KOPT-K1 (cell line): ENCODE data around the gene MLANA.

Experiments used
- H3K27ac ChIP-seq: fragments of 200-600 bp; sonication (generic); 2 replicates; pipeline ENCODE4 v1.5.1; 2016; ENCODE audit warnings: antibody characterized with exemption, mild to moderate bottlenecking, low read depth, low read length; ENCODE audit not compliant: poor library complexity, severe bottlenecking
- H3K36me3 ChIP-seq: fragments of 200-600 bp; sonication (generic); 2 replicates; pipeline ENCODE4 v1.5.1; 2017; ENCODE audit warnings: antibody characterized with exemption, mild to moderate bottlenecking, low read length, moderate library complexity; ENCODE audit not compliant: insufficient read depth
- H3K9me3 ChIP-seq: fragments of 200-600 bp; sonication (generic); 2 replicates; pipeline ENCODE4 v1.5.1; 2017; ENCODE audit warnings: antibody characterized with exemption, low read length, mild to moderate bottlenecking; ENCODE audit not compliant: insufficient read depth, poor library complexity, severe bottlenecking

MLANA gene

DNA sequence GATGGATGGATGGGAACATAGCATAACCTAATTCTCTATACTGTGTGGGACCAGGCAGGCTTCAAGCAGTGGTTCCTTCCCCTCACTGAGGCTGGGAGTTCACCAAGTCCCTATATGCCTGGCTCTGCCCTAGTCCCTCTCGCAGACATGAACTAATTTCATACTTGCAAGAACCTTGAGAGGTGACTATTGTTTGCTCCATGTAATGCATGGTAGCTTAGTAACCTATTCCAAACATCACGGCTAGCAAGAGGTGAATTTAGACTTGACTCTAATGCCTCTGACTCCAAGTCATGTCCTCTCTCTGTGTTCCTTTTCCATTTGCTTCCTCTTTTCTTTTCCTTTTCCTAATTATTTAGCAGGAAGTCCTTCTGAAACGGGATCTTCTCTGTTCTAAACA is 31.9 kb upstream of the MLANA start:
- no peak overlapping the region for H3K27ac ChIP-seq
- H3K36me3 ChIP-seq = no peaks in the 10 kb centered on the region
- H3K9me3 ChIP-seq = no peaks in the 10 kb centered on the region

- H3K9me3 ChIP-seq = no peaks in the 10 kb centered on the region
- no peak overlapping the region for H3K27ac ChIP-seq
- no peaks in the 10 kb centered on the region for H3K36me3 ChIP-seq
These were observed 27.5 kb upstream of the MLANA start for GRCh38 chr9:5863092-5863746.

DNA sequence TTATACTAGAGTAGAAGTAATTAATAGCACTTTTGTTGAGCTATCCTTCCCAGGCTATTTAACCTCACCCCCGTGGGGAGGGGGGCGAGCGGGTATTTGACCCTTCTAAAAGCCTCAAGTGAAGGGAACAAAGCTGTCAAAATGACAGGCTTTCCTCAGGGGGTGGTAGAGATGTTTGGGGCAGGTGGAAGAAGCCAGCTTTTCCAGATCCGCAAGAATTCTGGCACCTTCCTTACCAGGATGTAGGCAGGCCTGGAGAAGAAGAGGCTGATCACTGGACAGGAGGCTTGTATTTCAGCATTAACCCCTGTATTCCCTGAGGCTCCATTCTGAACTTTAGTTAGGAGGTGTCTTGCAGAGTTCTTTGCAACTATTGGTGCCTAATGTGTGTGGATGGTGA is 26.2 kb upstream of the MLANA start:
- Histone ChIP-seq H3K9me3 (no peaks in the 10 kb centered on the region), H3K36me3 (no peaks in the 10 kb centered on the region), H3K27ac (no peak overlapping the region)

DNA sequence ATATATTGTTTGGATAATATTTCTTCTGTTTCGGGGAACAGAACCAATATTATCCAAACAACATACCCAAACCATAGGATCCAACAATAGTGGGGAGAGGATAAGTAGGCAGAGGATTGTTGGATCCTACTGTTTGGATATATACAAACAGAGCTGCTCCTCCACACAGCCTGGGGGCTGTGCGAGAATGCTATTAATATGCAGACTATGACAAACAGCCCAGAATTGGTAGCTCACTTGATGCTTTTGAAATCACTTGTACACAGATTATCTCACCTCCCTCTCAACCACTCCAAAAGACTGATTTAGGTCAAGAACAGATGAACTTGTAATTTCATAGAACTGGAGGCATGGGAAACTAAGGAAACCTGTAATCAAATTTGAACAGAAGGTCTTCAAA is 24.4 kb upstream of the MLANA start:
- no peak overlapping the region for H3K27ac ChIP-seq
- no peaks in the 10 kb centered on the region for H3K36me3 ChIP-seq
- H3K9me3 ChIP-seq = no peaks in the 10 kb centered on the region

DNA sequence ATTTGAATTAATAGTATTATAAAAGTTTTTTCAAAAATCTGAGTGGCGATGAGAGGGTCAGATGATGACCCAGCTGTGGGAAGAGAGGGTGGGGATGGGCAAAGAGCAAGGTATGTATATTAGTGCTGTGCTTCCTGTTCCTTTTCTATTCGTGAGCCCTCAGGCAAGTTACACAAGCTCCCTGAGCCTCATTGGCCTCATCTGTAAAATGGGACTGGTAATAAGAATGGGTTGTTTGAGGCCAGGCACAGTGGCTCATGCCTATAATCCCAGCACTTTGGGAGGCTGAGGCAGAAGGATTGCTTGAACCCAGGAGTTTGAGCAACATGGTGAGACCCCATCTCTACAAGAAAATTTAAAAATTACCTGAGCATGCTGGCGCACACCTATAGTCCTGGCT is 24.0 kb upstream of the MLANA start:
- H3K27ac ChIP-seq = no peak overlapping the region
- no peaks in the 10 kb centered on the region for H3K36me3 ChIP-seq
- no peaks in the 10 kb centered on the region for H3K9me3 ChIP-seq

GRCh38 chr9:5868235-5868634 is 22.5 kb upstream of the MLANA start:
- Histone ChIP-seq H3K27ac (no peak overlapping the region), H3K9me3 (no peaks in the 10 kb centered on the region), H3K36me3 (no peaks in the 10 kb centered on the region)

GRCh38 chr9:5869315-5870019 is 21.2 kb upstream of the MLANA start:
- Histone ChIP-seq H3K36me3 (no peaks in the 10 kb centered on the region), H3K27ac (no peak overlapping the region), H3K9me3 (no peaks in the 10 kb centered on the region)

DNA sequence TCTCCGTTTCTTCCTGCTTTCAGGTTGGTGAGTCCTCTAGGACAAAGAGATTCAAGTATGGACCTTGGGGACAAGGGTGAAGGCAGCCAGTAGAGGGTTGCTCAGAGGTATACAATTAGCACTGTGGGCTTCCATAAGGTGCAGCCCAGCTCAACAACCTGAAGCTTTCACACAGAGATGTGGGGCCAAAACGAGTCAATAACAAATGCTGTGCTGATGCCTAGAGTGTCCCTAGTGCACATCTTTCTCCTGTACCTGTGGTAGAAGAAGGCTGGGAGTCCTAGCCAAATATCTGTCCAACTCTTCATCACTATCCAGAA is 20.7 kb upstream of the MLANA start:
- no peaks in the 10 kb centered on the region for H3K36me3 ChIP-seq
- H3K27ac ChIP-seq = no peak overlapping the region
- no peaks in the 10 kb centered on the region for H3K9me3 ChIP-seq

DNA sequence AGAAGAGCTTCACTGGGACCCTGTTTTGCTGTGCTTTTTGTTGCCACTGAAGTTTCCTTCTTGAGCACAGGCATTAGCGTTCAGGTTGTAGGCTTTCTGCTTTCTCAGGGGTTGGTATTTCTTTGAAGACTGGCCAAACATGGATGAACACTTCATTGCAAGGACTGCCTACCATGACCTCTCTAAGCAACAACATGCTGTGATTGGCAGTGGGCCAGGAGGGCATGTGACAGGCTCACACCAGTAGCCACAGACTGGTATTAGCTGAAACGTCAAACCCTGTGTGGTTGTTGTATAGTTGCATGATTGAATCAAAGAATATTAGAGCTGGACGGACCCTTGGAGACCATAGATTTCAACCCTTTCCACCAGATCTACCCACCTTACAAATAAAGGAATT is 20.0 kb upstream of the MLANA start:
- H3K9me3 ChIP-seq = no peaks in the 10 kb centered on the region

GRCh38 chr9:5871785-5872184 is 18.9 kb upstream of the MLANA start:
- no peak overlapping the region for H3K27ac ChIP-seq
- H3K9me3 ChIP-seq = no peaks in the 10 kb centered on the region
- no peaks in the 10 kb centered on the region for H3K36me3 ChIP-seq

More for the DNA sequence above, 20.0 kb upstream of the MLANA start:
- no peaks in the 10 kb centered on the region for H3K36me3 ChIP-seq
- H3K27ac ChIP-seq = no peak overlapping the region

DNA sequence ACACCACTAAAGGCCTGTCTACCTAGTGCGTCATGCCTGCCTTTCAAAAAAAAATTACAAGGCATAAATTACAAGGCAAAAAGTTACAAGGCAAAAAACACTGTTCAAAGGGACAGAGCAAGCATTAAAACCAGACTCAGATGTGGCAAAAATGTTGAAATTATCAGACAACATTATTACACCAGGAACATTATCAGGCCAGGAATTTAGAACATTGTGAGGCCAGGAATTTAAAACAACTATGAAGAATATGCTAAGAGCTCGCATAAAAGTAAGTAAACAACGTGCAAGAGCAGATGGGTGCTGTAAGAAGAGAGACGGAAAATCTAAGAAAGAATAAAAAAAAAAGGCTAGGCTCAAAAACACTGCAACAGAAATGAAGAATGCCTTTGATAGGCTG is 18.2 kb upstream of the MLANA start:
- H3K27ac ChIP-seq = no peak overlapping the region
- no peaks in the 10 kb centered on the region for H3K9me3 ChIP-seq
- H3K36me3 ChIP-seq = no peaks in the 10 kb centered on the region

DNA sequence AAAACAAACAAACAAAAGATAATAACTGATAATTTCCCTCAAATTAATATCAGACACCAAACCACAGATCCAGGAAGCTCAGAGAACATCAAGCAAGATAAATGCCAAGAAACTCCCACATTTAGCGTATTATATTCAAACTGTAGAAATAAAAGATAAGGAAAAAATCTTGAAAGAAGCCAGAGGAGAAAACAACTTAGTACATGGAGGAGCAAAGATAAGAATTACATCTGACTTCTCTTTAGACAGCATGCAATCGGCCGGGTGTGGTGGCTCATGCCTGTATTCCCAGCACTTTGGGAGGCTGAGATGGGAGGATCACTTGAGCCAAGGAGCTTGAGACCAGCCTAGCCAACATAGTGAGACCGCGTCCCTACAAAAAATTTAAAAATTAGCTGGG is 17.2 kb upstream of the MLANA start:
- Histone ChIP-seq H3K9me3 (no peaks in the 10 kb centered on the region), H3K36me3 (no peaks in the 10 kb centered on the region), H3K27ac (no peak overlapping the region)

DNA sequence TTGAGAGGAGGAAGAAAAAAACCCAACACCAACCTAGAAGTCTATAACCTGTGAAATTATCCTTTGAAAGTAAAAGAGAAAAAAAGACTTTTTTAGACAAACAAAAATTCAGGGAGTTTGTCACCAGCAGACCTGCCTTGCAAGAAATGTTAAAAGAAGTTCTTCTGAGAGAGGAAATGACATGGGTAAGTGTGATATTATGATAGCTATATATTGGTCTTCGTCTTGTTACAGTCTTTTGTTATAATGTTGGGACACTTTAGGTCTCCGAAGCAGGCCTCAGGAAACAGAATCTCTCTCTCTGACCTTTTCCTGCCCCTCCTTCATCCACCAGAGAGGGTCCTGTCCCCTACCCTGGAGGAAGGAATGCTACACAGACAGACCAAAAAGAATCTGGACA is 16.6 kb upstream of the MLANA start:
- no peaks in the 10 kb centered on the region for H3K9me3 ChIP-seq
- no peak overlapping the region for H3K27ac ChIP-seq
- H3K36me3 ChIP-seq = no peaks in the 10 kb centered on the region

DNA sequence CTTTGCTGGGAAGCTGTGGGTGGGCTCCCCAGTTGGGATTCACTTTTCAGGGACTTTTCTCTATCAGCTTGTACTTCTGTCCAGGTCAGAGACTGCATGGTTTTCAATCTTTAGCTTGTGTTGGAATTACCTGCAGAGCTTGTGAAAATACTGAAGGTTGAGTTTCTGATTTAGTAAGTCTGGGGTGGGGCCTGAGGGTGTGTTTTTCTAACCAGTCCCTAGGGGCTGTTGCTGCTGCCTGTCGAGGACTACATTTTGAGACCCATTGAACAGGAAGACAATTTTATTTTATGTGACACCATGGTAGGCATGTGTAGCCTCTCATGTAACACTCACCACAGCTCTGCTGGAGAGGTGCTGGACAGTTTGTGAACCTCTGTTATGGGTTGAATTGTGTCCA is 14.7 kb upstream of the MLANA start:
- Histone ChIP-seq H3K36me3 (no peaks in the 10 kb centered on the region), H3K27ac (no peak overlapping the region)

GRCh38 chr9:5876711-5877110 is 14.0 kb upstream of the MLANA start:
- Histone ChIP-seq H3K27ac (no peak overlapping the region), H3K9me3 (no peaks in the 10 kb centered on the region), H3K36me3 (no peaks in the 10 kb centered on the region)

More for the DNA sequence above, 14.7 kb upstream of the MLANA start:
- no peaks in the 10 kb centered on the region for H3K9me3 ChIP-seq

- Histone ChIP-seq H3K27ac (no peak overlapping the region), H3K9me3 (no peaks in the 10 kb centered on the region), H3K36me3 (no peaks in the 10 kb centered on the region)
These were observed 11.1 kb upstream of the MLANA start for GRCh38 chr9:5879419-5880181.
